AG08396 (cell line): ENCODE measurements around the gene C2CD4B.

Experiments used
- DNase-seq: peaks from one replicate; pipeline ENCODE4 v3.0.0; 2012; ENCODE audit warnings: low spot score, mixed read lengths

The C2CD4B gene

DNA sequence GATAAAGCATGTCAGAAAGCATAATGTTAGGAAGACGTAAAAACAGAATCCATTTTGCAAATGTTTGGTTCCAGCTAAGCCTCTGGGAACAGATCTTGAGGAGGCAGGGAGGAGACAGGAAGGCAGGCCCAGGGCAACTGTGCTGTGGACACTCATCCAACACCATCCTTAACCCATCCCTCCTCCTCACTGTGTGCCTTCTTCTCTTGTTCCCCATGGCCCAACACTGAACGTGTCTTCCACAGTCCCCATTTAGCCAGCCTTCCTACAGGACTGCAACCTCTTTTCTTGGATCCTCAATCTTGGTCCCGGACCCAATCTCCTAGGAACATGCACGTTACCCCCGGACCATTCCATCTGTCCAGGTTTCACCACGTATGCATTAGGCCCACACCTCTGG lies 15.4 kb downstream of the C2CD4B start:
- no peak for DNase-seq

DNA sequence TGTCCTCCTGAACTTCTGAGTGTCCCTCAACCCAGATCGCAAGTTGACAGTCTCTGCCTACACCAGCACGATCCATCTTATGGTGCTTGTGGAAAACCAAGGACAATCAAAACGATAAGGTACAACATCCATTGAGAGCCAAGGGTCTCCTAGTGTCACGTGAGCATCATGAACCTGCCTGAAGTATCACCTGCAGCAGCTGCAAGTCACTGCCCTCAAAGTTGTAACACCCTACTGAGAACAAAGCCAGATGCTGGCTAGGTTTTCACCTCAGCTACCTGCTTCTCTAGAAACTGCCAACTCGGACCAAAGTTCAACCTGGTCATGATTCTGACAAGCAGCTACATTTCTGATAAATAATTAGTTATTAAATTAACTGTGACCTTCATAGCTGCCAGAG lies 17.5 kb downstream of the C2CD4B start:
- no peak for DNase-seq

DNA sequence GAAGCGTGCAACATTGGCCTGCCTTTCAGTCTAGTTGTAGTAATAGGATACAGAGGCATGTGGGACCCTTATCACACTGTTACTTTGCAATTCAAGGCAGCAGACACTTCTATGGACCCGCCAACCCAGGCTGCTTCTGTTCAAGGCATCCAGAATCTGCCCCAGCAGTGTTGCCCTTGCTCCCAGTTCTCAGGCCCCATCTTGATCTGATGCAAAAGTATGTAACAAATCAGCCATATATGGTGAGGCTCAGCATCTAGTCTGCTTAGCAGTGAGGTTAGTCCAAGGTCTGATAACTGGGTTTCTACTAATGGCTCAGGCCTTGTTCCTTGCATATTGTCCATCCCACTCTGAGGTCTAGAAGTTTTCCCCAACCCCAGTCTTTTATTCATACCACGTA lies 17.9 kb downstream of the C2CD4B start:
- no peak for DNase-seq

DNA sequence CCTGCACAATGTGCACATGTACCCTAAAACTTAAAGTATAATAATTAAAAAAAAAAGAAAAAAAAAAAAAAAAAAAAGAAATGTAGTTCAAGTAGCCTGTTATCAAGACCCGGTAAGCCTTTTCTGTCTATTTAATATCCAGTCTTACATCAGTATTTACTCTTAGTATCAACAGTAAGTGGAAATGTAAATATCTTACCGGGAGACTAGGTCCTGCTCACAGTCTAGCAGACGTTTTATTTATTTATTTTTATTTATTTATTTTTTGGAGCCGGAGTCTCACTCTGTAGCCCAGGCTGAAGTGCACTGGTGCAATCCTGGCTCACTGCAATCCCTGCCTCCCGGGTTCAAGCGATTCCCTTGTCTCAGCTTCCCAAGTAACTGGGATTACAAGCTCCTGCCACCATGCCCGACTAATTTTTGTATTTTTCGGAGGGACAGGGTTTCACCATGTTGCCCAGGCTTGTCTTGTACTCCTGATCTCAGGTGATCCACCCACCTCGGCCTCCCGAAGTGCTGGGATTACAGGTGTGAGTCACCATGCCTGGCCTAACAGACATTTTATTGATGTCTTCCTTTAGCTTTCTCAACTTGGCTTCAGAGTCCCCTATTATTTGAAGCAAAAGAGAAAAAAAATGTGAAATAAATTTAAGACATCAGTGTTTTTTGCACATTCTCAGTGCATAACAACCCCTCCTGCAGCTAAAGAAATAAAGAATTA lies 19.9 kb downstream of the C2CD4B start:
- DNase-seq: no peak

DNA sequence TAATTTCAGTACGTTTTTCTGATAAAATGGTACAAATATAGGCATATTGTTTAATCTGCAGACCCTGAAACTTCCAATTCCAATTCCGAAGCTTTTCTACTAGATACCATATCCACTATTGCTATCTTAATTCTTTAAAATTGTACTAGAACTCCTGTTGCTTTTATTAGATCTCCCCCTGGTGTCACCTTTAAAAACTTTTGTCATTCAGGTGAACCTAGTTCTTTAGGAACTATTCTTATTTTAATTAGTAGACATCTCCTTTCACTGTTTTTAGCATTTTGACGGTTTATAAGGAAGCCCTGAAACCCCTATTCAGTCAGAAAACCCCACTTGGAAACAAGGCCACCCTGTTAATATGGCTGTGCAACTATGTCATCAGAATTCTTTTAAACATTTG lies 22.3 kb downstream of the C2CD4B start:
- DNase-seq: no peak

DNA sequence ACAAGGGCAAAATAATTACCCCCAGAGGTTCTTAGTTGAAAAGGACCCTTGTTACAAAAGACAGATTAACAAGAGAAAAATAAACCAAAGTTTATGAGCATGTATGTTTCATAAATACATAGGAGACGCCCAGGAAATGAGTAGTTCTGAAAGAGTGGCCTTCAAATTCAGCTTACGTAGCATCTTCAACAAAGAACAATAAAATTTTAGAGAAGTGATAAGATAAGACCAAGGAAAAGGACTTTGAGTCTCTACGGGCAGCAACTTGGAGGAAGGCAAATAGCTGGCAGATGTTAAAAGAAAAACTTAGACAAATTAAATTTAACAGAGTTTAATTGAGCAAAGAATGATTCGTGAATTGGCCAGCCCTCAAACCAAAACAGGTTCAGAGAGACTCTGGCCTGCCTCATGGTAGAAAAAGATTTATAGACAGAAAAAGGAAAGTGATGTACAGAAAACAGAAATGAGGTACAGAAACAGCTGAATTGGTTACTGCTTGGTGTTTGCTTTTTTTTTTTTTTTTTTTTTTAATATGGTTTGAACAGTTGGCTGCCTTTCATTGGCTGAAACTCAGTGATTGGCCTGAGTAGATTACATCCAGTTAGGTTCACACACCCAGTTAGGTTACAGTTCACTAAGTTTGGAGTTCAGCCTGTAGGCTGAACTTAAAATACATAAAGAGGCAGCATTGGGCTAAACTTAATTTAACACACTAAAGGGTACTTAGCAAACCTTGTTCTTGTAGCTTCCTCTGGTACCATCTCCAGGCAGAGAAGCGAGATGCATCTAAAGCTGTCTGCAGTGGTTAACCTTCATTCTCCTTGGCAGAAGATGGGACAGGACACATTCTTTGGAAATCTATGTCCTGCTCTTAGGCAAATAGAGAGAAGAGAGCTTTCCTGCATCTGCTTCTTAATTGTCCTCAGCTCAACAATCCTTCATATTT lies 23.2 kb downstream of the C2CD4B start:
- DNase-seq: no peak

DNA sequence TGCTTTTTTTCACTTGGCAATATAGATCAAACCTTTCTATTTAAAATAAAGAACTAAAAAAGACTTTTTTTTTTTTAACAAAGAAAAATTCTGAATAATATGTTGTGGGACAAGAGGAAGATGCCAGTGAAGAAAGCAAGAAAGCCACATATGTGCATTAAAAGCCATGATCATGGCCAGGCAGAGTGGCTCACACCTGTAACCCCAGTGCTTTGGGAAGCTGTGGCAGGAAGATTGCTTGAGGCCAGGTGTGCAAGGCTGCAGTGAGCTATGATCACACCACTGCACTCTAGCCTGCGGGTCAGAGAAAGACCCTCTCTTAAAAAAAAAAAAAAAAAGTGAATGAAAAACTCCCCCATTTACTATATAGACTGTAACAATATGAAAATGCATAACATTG lies 23.9 kb downstream of the C2CD4B start:
- DNase-seq: no peak

DNA sequence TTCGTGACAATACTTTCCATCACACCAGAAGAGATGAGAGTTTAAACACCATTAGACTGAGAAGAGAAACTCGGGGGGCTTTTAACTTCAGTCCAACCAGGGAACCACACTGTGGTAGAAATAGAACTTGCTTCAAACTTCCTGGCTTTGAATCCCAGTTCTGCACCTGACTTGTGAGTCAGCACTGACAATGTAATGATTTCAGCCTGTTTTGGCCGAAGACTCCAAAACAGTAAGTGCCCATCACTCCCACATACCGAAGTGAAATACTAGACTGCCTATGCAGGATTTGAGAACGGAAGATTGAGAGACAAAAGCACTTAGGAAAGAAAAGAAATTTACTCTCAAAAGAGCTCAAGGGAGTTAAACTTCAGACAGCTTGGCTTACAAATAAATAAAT lies 27.0 kb downstream of the C2CD4B start:
- DNase-seq: no peak

DNA sequence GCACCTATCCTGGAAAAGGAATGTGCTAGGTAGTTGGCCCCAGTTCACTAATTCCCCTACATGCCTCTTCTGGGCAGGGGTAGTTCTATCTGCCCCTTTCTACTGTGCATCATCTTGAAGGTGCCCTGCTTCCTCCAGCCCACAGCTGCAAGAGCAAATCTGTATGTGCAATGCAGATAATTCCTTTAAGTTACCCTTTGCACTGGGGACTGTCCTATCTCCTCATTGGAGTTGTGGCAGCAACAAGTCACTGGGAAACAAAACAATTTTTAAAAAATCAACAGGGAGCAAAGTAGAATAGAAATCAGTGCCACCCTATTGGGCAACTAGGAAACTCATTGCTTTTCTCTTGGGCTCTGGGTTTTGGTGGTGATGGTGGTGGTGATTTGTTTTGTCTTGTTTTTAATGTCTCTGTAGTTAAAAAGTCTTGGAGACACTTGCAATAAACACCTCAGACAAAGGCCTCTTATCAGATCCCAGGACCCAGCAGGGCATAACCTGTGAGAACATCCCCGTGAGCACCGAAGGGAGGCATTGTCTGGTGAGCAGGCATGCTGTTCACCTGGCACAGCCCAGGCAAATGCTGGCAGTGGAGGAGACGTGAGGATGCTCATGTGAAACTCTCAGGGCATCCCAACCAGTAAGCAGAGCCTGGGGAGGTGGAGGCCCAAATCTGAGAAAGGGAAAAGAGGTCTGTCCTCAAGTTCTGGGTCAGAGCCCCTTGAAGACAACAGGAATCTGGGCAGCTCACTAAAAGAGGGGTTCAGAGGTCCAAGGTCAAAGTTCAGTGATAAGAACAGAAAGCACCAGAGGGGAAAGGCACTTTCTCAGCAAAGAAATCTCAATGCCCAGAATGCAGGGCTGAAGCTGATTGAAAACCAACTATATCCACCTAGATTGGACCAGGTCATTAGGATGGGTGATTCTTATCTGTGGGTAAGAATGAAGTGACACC lies 27.9 kb downstream of the C2CD4B start:
- DNase-seq: no peak

DNA sequence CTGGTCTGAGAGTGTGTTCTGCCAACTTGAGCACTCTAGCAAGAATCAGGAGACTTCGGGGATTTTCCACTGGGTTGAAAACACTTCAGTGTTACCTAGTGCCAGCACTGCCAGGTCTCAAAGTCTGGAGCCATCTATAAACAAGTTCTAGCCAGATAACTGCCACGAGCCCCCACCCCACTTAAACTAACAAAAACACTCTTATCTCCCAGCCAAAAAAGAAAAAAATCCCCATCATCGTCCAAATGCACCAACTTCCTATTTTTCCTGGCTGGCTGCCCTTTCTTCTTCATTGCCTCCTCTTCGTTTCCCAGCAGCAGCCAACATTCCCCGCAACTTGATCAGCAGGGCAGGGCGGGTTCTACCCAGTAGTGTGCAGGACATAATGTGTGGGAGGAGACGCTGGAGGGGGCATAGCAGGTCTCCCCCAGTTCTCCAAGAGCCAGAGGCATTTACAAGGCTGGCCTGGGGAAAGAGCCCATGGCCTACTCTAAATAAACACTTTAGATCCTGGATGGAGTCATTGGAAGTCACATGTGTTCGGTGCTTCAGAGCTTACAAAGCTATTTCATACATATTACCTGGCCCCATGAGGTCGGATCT lies 29.5 kb downstream of the C2CD4B start:
- no peak for DNase-seq

DNA sequence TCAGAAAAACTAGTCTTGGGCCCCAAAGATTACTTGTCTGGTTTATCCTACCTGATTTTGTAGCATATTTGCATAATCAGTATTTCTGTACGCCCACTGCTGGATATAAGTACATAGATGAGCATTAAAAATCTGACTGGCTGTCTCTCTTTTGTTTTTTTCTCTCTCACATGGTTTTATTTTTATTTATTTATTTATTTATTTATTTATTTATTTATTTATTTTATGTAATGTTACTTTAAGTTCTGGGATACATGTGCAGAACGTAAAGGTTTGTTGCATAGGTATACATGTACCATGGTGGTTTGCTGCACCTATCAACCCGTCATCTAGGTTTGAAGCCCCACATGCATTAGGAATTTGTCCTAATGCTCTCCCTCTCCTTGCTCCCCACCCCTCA lies 31.9 kb downstream of the C2CD4B start:
- DNase-seq: no peak

DNA sequence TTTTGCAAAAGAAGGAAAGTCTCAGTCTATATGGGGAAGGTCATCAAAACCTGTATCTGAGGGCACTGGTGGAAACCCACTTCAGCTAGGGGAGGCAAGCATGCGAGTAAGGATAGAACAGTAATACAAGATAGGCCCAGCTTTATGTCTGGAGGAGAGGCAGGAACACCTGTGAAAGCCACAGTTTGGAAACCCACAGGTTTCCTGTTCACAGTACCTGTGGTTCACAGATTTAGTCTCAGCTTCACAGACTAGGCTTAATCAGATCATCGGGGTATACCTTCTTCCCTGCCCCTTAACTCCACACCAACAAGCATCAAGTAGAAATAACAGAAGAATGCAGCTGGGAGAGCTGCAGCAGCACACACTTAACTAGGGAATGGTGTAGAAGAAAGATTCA lies 36.2 kb downstream of the C2CD4B start:
- DNase-seq: no peak

DNA sequence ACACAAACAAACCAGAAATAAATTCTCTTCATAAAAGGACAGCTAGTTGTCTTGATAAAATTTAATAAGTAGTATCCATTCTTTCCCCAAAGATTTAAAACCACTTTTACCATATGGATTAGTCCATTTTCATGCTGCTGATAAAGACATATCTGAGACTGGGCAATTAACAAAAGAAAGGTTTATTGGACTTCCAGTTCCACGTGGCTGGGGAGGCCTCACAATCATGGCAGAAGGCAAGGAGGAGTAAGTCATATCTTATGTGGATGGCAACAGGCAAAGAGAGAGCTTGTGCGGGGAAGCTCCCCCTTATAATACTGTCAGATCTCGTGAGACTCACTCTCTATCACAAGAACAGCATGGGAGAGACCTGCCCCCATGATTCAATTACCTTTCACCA lies 38.7 kb downstream of the C2CD4B start:
- DNase-seq: no peak

DNA sequence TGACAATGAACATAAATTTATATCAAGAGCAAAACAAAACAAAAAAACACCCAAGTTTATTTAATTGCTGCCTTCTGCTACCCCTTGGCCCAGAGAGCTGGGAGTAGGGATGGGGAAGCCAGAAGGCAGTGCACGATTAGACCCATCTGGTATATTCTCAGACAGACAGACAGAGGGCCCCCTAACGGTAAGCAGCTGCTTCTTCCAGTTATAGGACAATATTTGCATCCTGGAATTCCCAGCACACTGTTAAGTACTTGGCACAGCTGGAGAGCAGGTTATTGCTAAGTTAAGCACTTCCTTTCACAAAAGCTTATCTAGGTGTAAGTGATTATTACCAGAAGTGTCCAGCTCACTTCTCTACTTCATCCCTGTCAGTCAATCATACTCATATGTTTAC lies 39.3 kb downstream of the C2CD4B start:
- peak; percentile 27 for DNase-seq

DNA sequence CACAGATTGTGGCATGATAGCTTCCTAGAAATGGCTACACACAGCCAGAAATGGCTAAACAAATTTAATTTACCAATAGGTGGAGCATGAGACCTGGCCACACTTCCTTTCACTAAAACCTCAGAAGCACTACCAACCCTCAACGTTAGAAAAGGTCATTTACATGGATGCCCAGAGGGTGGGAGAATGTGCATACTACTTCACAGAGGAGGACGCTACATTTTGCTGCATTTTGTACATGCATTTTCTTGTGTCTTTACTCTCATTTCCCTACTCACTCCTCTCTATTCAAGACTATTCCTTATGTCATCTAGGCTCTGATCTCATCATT lies 40.1 kb downstream of the C2CD4B start:
- DNase-seq: no peak

DNA sequence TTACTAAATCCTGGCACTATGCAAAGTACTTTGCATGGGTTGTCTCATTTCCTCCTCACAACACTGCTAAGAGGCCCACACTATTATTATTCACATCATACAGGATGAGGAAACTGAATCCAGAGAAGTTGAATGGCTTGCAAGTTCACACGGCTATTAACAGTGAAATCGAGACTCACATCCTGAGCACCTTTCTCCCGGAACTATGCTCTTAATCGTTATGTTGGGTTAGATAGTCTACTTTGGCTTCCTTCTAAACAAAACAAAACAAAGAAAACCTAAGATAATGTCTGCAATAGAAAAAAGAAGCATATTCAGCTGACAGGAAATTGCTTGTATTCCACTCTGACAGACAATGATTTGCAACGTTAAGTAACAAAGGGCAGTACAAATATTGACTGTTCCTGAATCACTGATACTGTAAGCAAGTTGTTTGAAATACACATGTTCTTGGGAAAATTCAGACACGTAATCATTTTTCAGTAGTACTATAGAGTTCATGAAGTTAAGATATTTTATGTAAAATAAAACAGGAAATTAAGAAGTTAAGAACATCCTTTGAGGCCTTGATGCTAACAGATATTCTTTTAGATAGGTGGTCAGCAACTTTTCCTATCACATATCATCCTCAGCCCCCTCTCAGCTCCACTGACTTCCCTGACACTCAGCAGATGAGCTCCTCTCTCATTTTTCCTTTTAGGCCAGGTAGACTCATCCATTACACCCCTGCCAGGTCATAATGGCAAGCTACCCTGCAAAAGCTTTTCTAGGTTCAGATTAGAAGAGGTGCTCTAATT lies 40.7 kb downstream of the C2CD4B start:
- DNase-seq: no peak

DNA sequence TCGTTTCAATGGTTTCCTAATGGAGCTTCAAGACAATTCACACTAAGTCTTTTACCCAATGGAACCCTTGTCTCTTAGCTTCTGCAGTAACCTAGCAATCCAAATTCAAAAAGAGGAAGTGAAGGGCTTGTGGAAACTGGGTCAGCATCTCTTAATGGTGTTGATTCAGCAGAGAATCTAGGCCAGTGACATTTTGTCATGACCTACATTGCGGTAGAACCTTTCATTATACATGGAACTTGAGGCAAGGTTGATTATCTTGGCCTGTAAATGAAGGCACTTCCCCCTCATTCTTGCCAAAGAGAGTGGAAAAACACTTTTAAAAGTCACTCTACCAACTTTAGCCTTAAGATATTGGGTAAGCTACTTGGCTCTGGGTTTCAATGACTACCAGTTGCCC lies 42.8 kb downstream of the C2CD4B start:
- no peak for DNase-seq

DNA sequence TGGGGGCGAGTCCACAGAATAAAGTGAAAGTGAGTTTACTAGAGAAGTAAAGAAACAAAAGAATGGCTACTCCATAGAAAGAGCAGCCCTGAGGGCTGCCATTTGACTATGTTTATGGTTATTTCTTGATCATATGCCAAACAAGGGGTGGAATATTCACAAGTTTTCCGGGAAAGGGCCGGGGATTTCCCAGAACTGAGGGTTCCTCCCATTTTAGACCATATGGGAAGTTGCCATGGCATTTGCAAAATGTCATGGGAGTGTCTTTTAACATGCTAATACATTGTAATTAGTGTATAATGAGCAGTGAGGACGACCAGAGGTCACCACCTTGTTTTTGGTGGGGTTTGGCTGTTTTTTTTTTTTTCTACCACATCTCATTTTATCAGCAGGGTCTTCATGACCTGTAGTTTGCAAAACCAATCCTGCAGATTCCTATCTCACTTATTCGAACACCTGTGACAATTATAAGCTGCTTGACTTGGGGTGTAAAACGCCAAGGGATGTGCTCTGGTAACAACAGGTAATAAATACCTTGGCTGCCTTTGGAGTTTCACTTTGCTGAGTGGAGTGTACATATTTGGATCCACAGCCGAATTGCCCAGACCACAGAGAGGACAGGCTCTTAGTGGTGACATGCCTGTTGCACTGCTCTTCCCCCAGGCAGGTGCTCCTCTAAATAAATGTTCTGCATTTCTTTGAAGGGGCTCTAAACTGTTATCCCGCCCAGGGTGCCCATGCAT lies 43.6 kb downstream of the C2CD4B start:
- DNase-seq: no peak

DNA sequence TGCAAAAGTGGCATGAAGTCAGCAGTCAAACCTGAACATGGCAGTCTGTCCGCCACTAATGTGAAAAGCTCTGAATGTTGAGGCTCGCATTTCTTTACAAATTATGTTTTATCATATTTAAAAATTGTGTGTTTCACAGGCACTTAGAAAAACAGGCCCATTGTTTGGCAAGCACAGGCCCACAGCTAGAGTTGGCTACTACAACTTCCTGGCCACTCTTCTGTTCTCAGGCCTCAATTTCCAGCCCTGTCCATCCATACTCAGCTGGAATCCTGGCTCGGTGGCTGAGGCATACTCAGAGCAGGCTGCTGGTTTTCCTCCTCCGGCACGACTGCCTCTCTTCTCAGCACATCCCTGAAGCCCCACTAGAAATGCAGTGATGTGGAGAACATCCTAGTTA lies 44.3 kb downstream of the C2CD4B start:
- DNase-seq: no peak

DNA sequence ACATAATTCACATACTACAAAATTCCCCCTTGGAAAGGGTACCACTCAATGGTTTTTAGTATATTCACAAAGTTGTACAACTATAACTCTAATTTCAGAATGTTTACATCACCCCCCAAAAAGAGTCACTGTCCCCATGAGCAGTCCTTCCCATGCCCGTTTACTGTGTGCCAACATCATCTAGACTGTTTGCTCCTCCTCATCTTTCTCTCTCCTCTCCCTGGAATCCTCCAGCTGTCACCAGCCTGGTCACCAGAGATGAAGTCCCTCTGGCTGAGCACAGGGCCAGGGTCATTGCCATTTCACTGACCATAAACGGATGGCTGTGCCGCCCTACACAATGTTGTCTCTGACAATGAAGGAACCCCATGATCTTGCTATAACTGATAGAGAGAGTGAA lies 45.2 kb downstream of the C2CD4B start:
- DNase-seq: no peak
